GM12878 (cell line): Measurements from ENCODE around the gene PAPSS2. TPM values are rescaled to one million over a fixed set of nuclear protein-coding genes. Genes with fewer than 3 reads are reported as not detected.

ENCODE experiments used
- ATAC-seq: fragments of 200-7000 bp; cut with Tn5 transposase; 3 replicates; pipeline ENCODE4 v1.9.1; 2020; ENCODE audit warnings: mild to moderate bottlenecking, moderate library complexity
- BruUV-seq: library from RNA; stranded (reverse); fragments of 400-500 nt; replicated peaks from 2 replicates; lab custom pipeline; 2021; lab: Mats Ljungman, UMichigan
- CTCF ChIA-PET: fragments of 300-600 bp; sonication (Branson Sonifier 250); formaldehyde crosslinking; extraction: SDS; loops from one replicate; lab custom pipeline; 2021; ENCODE audit warnings: inconsistent platforms; lab: Yijun Ruan, JAX
- POLR2A ChIA-PET: fragments of 350-600 bp; formaldehyde crosslinking; extraction: SDS; loops from one replicate; lab custom pipeline; 2021; ENCODE audit warnings: inconsistent platforms; lab: Charles Lee
- RAD21 ChIA-PET: fragments of 300-600 bp; sonication (Branson Sonifier 250); formaldehyde crosslinking; loops from one replicate; lab custom pipeline; 2023; ENCODE audit warnings: antibody characterized with exemption; ENCODE audit not compliant: unreplicated experiment; lab: Charles Lee
- SMC1A ChIA-PET: fragments of 300-600 bp; sonication (Branson Sonifier 250); formaldehyde crosslinking; loops from one replicate; lab custom pipeline; 2023; ENCODE audit not compliant: unreplicated experiment, uncharacterized antibody; lab: Charles Lee
- DNase-seq: peaks from one replicate; pipeline ENCODE4 v3.0.0-alpha.2; 2011; ENCODE audit warnings: low read depth, low spot score
- FAIRE-seq: peaks from 3 replicates; lab custom pipeline; 2011; peaks lifted over from hg19 to GRCh38; lab: Jason Lieb, UNC
- H2AFZ ChIP-seq: 2 replicates; pipeline ENCODE4 v1.6.0; 2011; ENCODE audit warnings: low read depth, low read length, control low read depth; ENCODE audit not compliant: control insufficient read depth
- H3K27ac ChIP-seq: 2 replicates; pipeline ENCODE4 v1.5.1; 2011; ENCODE audit warnings: control low read depth; ENCODE audit not compliant: control insufficient read depth, insufficient read depth
- H3K27me3 ChIP-seq, 2 experiments: replicated peaks in 1 of 2; 2 replicates each; pipeline versions ENCODE4 v1.6.0 to v1.6.1; 2011; ENCODE audit warnings: low read length in 1 of 2; ENCODE audit not compliant: control insufficient read depth in 2 of 2, insufficient read depth in 2 of 2
- H3K36me3 ChIP-seq, 2 experiments: 2 replicates each; pipeline ENCODE4 v1.5.1; 2011; ENCODE audit warnings: low read length in 1 of 2; ENCODE audit not compliant: control insufficient read depth in 2 of 2, insufficient read depth in 2 of 2
- H3K4me1 ChIP-seq: 2 replicates; pipeline ENCODE4 v1.6.1; 2011; ENCODE audit warnings: mild to moderate bottlenecking, low read length, moderate library complexity, mixed read lengths; ENCODE audit not compliant: control insufficient read depth, insufficient read depth
- H3K4me2 ChIP-seq: 2 replicates; pipeline ENCODE4 v1.6.0; 2011; ENCODE audit warnings: control low read depth; ENCODE audit not compliant: control insufficient read depth, insufficient read depth
- H3K4me3 ChIP-seq: fragments of 200-600 bp; sonication (generic); 2 replicates; pipeline ENCODE4 v1.5.1; 2016
- H3K79me2 ChIP-seq: 2 replicates; pipeline ENCODE4 v1.6.0; 2011; ENCODE audit warnings: low read length; ENCODE audit not compliant: control insufficient read depth, insufficient read depth
- H3K9ac ChIP-seq: 2 replicates; pipeline ENCODE4 v1.8.0; 2011; ENCODE audit warnings: low read length, control low read depth, mixed read lengths; ENCODE audit not compliant: control insufficient read depth, insufficient read depth
- H3K9me3 ChIP-seq: replicated peaks from 3 replicates; pipeline ENCODE4 v1.5.1; 2011; ENCODE audit warnings: mild to moderate bottlenecking, low read length; ENCODE audit not compliant: control insufficient read depth, insufficient read depth
- H4K20me1 ChIP-seq: 2 replicates; pipeline ENCODE4 v1.6.0; 2011; ENCODE audit not compliant: control insufficient read depth, insufficient read depth
- ATF2 ChIP-seq: IDR thresholded peaks from 2 replicates; pipeline ENCODE4 v1.6.1; 2012; ENCODE audit warnings: low read length, inconsistent platforms
- BRCA1 ChIP-seq: IDR thresholded peaks from 2 replicates; pipeline ENCODE4 v1.6.1; 2011; ENCODE audit warnings: low read depth, low read length, improper control_type of control experiment
- CBX3 ChIP-seq: fragments of 200-600 bp; sonication (generic); IDR thresholded peaks from 2 replicates; pipeline ENCODE4 v1.6.1; 2016; ENCODE audit warnings: low read depth, borderline replicate concordance
- E2F8 ChIP-seq: fragments of 450-650 bp; IDR thresholded peaks from 2 replicates; pipeline ENCODE4 v1.6.1; 2018; ENCODE audit warnings: mild to moderate bottlenecking, low read depth, moderate library complexity; ENCODE audit not compliant: partially characterized antibody
- ESRRA ChIP-seq: IDR thresholded peaks from 2 replicates; pipeline ENCODE4 v1.6.1; 2012; ENCODE audit warnings: mild to moderate bottlenecking, low read length, improper control_type of control experiment
- HDAC2 ChIP-seq: fragments of 200-600 bp; sonication (generic); IDR thresholded peaks from 2 replicates; pipeline ENCODE4 v1.6.1; 2017
- NBN ChIP-seq: fragments of 450-650 bp; IDR thresholded peaks from 2 replicates; pipeline ENCODE4 v1.6.1; 2016
- SMAD5 ChIP-seq: IDR thresholded peaks from 2 replicates; pipeline ENCODE4 v1.6.1; 2016; ENCODE audit warnings: antibody characterized with exemption, low read depth
- SMARCA5 ChIP-seq: fragments of 450-650 bp; IDR thresholded peaks from 2 replicates; pipeline ENCODE4 v1.6.1; 2017; ENCODE audit warnings: mild to moderate bottlenecking
- SREBF1 ChIP-seq: IDR thresholded peaks from 2 replicates; pipeline ENCODE4 v1.6.1; 2012; ENCODE audit warnings: mild to moderate bottlenecking, low read length
- TBL1XR1 ChIP-seq: IDR thresholded peaks from 2 replicates; pipeline ENCODE4 v1.6.1; 2012; ENCODE audit warnings: low read depth, low read length, improper control_type of control experiment
- ZZZ3 ChIP-seq: IDR thresholded peaks from 2 replicates; pipeline ENCODE4 v1.6.1; 2011; ENCODE audit warnings: low read depth; ENCODE audit not compliant: control insufficient read depth, insufficient read length
- WGBS: methylation state at CpG from one replicate; pipeline ENCODE4 v1.1.6; 2016; ENCODE audit warnings: low lambda C conversion rate; ENCODE audit not compliant: insufficient replicate concordance, insufficient coverage; ENCODE audit errors: missing lambda C conversion rate; 5-methylcytosine and 5-hydroxymethylcytosine counted together
- in situ Hi-C: fragments of 300-500 bp; cut with MboI; formaldehyde crosslinking; loops from 9 replicates; pipeline ENCODE4 v1.14.3; 2018; ENCODE audit warnings: mixed read lengths
- intact Hi-C: fragments of 100-400 bp; cut with micrococcal nuclease; formaldehyde crosslinking; loops from one replicate; pipeline ENCODE4 v1.14.2; 2022; ENCODE audit not compliant: unreplicated experiment
- polyA plus RNA-seq, 11 experiments: library from polyadenylated mRNA; depleted of rRNA in 4 of 11; unstranded in 6 of 11; stranded (reverse) in 5 of 11; fragments of >200 nt; fragmentation: Nextera tagmentation in 4 of 11; fragmentation: Illumina TruSeq in 1 of 11; extraction: Ambion mirVana in 4 of 11; extraction: Trizol in 1 of 11; gene quantifications; 1 replicate in 1 of 11; 2 replicates in 10 of 11; pipeline versions ENCODE4 v1.2.1 to v1.2.3, GENCODE V29; 2011 to 2016; ENCODE audit warnings: inconsistent platforms in 2 of 11, missing spikeins in 2 of 11, low read depth in 1 of 11
- total RNA-seq, 4 experiments: library from RNA; depleted of rRNA in 3 of 4; stranded (reverse); fragments of >200 nt in 3 of 4; fragmentation: Illumina TruSeq in 1 of 4; extraction: Trizol in 1 of 4; gene quantifications; 2 replicates each; pipeline versions ENCODE4 v1.2.1 to v1.2.3, GENCODE V29; 2013 to 2021
- TF ChIP-seq, protein P1 (sequence below): IDR thresholded peaks from 2 replicates; pipeline ENCODE4 v1.6.1; 2012; ENCODE audit warnings: low read depth, low read length, improper control_type of control experiment

PAPSS2 gene
- total and polyA plus RNA-seq, 10 of the 15 experiments (the other 5 are each of a cell fraction or from before 2014, with no cell fraction given), result 0.15 to 2.1 (median 0.37) TPM

- TF ChIP-seq, protein P1, sequence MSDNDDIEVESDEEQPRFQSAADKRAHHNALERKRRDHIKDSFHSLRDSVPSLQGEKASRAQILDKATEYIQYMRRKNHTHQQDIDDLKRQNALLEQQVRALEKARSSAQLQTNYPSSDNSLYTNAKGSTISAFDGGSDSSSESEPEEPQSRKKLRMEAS, result no peak
- TF ChIP-seq ESRRA, result no peak
These were observed 100.7 kb downstream of the PAPSS2 start (continued) for GRCh38 chr10:87760195-87760905.

DNA sequence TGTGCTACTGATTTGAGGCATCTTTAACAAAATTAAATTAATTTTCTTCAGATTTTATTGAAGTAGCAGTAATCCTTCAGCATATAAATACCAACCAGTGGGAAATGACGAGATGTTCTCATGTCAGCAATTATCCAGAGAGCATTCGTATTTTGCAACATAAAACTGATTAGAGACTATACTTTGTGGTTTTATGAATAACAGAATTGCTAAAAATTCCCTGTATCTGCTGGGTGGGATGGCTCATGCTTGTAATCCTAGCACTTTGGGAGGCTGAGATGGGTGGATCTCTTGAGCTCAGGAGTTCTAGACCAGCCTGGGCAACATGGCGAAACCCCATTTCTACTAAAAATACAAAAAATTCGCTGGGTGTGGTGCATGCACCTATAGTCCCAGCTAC, 101.5 kb downstream of the PAPSS2 start:
- WGBS, result 98% methylated on average over 4 of the region's 4 CpGs
- in situ Hi-C loops, result no loop called here
- no peak for FAIRE-seq

More for the DNA sequence above, 101.5 kb downstream of the PAPSS2 start:
- ATAC-seq, result no peak
- H3K4me1 ChIP-seq, result no peaks in the 10 kb centered on the region
- H3K79me2 ChIP-seq, result no peaks in the 10 kb centered on the region
- intact Hi-C loops, result no loop called here
- TF ChIP-seq E2F8, result no peak
- TF ChIP-seq CBX3, result no peak
- no peak for TF ChIP-seq BRCA1
- TF ChIP-seq SREBF1, result no peak
- no peak for TF ChIP-seq ATF2
- TF ChIP-seq ZZZ3, result no peak
- TF ChIP-seq SMAD5, result no peak
- TF ChIP-seq NBN, result no peak
- TF ChIP-seq SMARCA5, result no peak
- TF ChIP-seq TBL1XR1, result no peak
- TF ChIP-seq HDAC2, result no peak
- TF ChIP-seq, all 136 proteins: peak for 0
- DNase-seq, result no peak
- RAD21 ChIA-PET, result interaction anchor here (1.5 kb wide), 1 partner anchor 12 kb away, joined by 3 read pairs; no protein-coding TSS in a partner anchor
- H3K27me3 ChIP-seq, result no peaks in the 10 kb centered on the region
- no peak overlapping the region for H3K9ac ChIP-seq
- H2AFZ ChIP-seq, result no peak overlapping the region
- no peak overlapping the region for H3K4me3 ChIP-seq
- POLR2A ChIA-PET, result interaction anchor here (1.1 kb wide), 1 partner anchor 10 kb away, joined by 3 read pairs; no protein-coding TSS in a partner anchor
- no peak overlapping the region for H3K4me2 ChIP-seq
- CTCF ChIA-PET, result interaction anchor here (0.9 to 1.3 kb wide), 4 partner anchors 10 to 136 kb away, joined by 3 to 5 read pairs (median 3); no protein-coding TSS in a partner anchor
- SMC1A ChIA-PET, result interaction anchor here (1.7 to 3.1 kb wide), 2 partner anchors 10 to 54 kb away, joined by 4 to 10 read pairs; no protein-coding TSS in a partner anchor
- H3K27ac ChIP-seq, result no peak overlapping the region
- H3K9me3 ChIP-seq, result no peaks in the 10 kb centered on the region
- H3K36me3 ChIP-seq, result peaks cover 1 to 14% of the 10 kb centered on the region in 2 experiments; a peak in 3 of 4 replicates
- BruUV-seq, result no TSS peak
- H4K20me1 ChIP-seq, result no peaks in the 10 kb centered on the region
